Stimulated activated CD4-positive, alpha-beta T cell treated with anti-CD3 and anti-CD28 coated beads, Interleukin-12 subunit alpha, Interleukin-12 subunit beta, amount 100 ng/mL, for 48 hours (primary cell): ENCODE results near the gene LRFN2.

Experiments
- DNase-seq, 3 donors: peaks; one replicate each; pipeline ENCODE4 v3.0.0-alpha.2; 2020; ENCODE audit warnings: low read depth in 2 of 3, low spot score in 1 of 3

The LRFN2 gene

GRCh38 chr6:40479706-40480105 is 107.5 kb downstream of the LRFN2 start:
- DNase-seq: no peak

GRCh38 chr6:40477246-40478126 is 109.7 kb downstream of the LRFN2 start:
- DNase-seq: no peak

GRCh38 chr6:40476673-40477072 is 110.5 kb downstream of the LRFN2 start:
- DNase-seq: no peak

- no peak for DNase-seq
Observed at GRCh38 chr6:40474937-40475336, 112.2 kb downstream of the LRFN2 start.

GRCh38 chr6:40473026-40473425 is 114.1 kb downstream of the LRFN2 start:
- DNase-seq: no peak

- no peak for DNase-seq
Observed at GRCh38 chr6:40472353-40472752, 114.8 kb downstream of the LRFN2 start.

- no peak for DNase-seq
Observed at GRCh38 chr6:40471243-40471642, 115.9 kb downstream of the LRFN2 start.

GRCh38 chr6:40469323-40469722 is 117.8 kb downstream of the LRFN2 start:
- no peak for DNase-seq

- no peak for DNase-seq
Observed at GRCh38 chr6:40466986-40467539, 120.1 kb downstream of the LRFN2 start.

GRCh38 chr6:40461643-40462042 is 125.5 kb downstream of the LRFN2 start:
- no peak for DNase-seq

- no peak for DNase-seq
Observed at GRCh38 chr6:40460380-40460779, 126.8 kb downstream of the LRFN2 start.

- DNase-seq: no peak
Observed at GRCh38 chr6:40457261-40457660, 129.9 kb downstream of the LRFN2 start.

- no peak for DNase-seq
Observed at GRCh38 chr6:40456390-40457013, 130.7 kb downstream of the LRFN2 start.

- DNase-seq: no peak
Observed at GRCh38 chr6:40455686-40456389, 131.3 kb downstream of the LRFN2 start.

- no peak for DNase-seq
Observed at GRCh38 chr6:40450483-40450882, 136.7 kb downstream of the LRFN2 start.

- no peak for DNase-seq
Observed at GRCh38 chr6:40444811-40445210, 142.4 kb downstream of the LRFN2 start.

GRCh38 chr6:40444312-40444711 is 142.9 kb downstream of the LRFN2 start:
- DNase-seq: no peak

GRCh38 chr6:40443842-40444241 is 143.3 kb downstream of the LRFN2 start:
- DNase-seq: no peak

GRCh38 chr6:40442591-40442990 is 144.6 kb downstream of the LRFN2 start:
- DNase-seq: no peak

GRCh38 chr6:40441150-40441549 is 146.0 kb downstream of the LRFN2 start:
- no peak for DNase-seq

- DNase-seq: no peak
Observed at GRCh38 chr6:40440053-40440452, 147.1 kb downstream of the LRFN2 start.
